ENCODE results near the gene PDIA5.

PDIA5 gene

GRCh38 chr3:123130079-123130750, 63.4 kb downstream of the PDIA5 start:
- Histone ChIP-seq H3K27ac (no peak overlapping the region), H3K4me3 (no peak overlapping the region)
- no peak for DNase-seq (ENCODE audit: low spot score)
- TF ChIP-seq CTCF (IDR thresholded peaks at IDR 0.05) = no peak

- DNase-seq (ENCODE audit: low spot score) = no peak
- H3K4me3 ChIP-seq = no peak overlapping the region
- no peak overlapping the region for H3K27ac ChIP-seq
- TF ChIP-seq CTCF (IDR thresholded peaks at IDR 0.05) = no peak
Observed at GRCh38 chr3:123134671-123135070, 67.8 kb downstream of the PDIA5 start.

GRCh38 chr3:123137001-123137400, 70.2 kb downstream of the PDIA5 start:
- no peak for TF ChIP-seq CTCF (IDR thresholded peaks at IDR 0.05)
- Histone ChIP-seq H3K4me3 (no peak overlapping the region), H3K27ac (no peak overlapping the region)
- no peak for DNase-seq (ENCODE audit: low spot score)

- Histone ChIP-seq H3K4me3 (no peak overlapping the region), H3K27ac (no peak overlapping the region)
- no peak for TF ChIP-seq CTCF (IDR thresholded peaks at IDR 0.05)
- DNase-seq (ENCODE audit: low spot score) = no peak
Observed at GRCh38 chr3:123138839-123139444, 72.1 kb downstream of the PDIA5 start.

GRCh38 chr3:123139522-123139921, 72.7 kb downstream of the PDIA5 start:
- DNase-seq (ENCODE audit: low spot score) = no peak
- TF ChIP-seq CTCF (IDR thresholded peaks at IDR 0.05) = no peak
- no peak overlapping the region for H3K4me3 ChIP-seq
- no peak overlapping the region for H3K27ac ChIP-seq

- TF ChIP-seq CTCF (IDR thresholded peaks at IDR 0.05) = no peak
- Histone ChIP-seq H3K27ac (no peak overlapping the region), H3K4me3 (no peak overlapping the region)
- DNase-seq (ENCODE audit: low spot score) = no peak
Observed at GRCh38 chr3:123140550-123140949, 73.7 kb downstream of the PDIA5 start.

- DNase-seq (ENCODE audit: low spot score) = no peak
- Histone ChIP-seq H3K27ac (no peak overlapping the region), H3K4me3 (no peak overlapping the region)
- no peak for TF ChIP-seq CTCF (IDR thresholded peaks at IDR 0.05)
Observed at GRCh38 chr3:123141276-123141675, 74.5 kb downstream of the PDIA5 start.

Measured in coronary artery (tissue), 2 donors.